HG03571 (cell line): ENCODE data around the gene FBN1.

Source experiments
- ATAC-seq: cut with Tn5 transposase; IDR thresholded peaks from one replicate; pipeline ENCODE4 v1.9.1; 2021; ENCODE audit not compliant: unreplicated experiment

The FBN1 gene

DNA sequence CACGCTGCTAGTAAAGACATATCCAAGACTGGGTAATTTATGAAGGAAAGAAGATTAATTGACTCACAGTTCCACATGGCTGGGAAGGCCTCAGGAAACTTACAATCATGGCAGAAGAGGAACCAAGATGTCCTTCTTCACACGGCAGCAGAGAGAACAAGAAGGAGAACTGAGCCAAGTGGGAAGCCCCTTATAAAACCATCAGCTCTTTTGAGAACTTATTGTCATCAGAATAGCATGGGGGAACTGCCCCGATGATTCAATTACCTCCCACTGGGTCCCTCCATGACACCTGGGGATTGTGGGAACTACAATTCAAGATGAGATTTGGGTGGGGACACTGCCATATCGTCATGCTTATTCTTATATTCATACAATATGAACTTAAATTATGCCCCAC is 265.3 kb downstream of the FBN1 start:
- no peak for ATAC-seq

GRCh38 chr15:48375767-48376166 is 269.7 kb downstream of the FBN1 start:
- ATAC-seq: no peak

GRCh38 chr15:48374472-48374871 is 271.0 kb downstream of the FBN1 start:
- no peak for ATAC-seq

- no peak for ATAC-seq
Observed at GRCh38 chr15:48373821-48374451, 271.6 kb downstream of the FBN1 start.

GRCh38 chr15:48371961-48372360 is 273.5 kb downstream of the FBN1 start:
- no peak for ATAC-seq

DNA sequence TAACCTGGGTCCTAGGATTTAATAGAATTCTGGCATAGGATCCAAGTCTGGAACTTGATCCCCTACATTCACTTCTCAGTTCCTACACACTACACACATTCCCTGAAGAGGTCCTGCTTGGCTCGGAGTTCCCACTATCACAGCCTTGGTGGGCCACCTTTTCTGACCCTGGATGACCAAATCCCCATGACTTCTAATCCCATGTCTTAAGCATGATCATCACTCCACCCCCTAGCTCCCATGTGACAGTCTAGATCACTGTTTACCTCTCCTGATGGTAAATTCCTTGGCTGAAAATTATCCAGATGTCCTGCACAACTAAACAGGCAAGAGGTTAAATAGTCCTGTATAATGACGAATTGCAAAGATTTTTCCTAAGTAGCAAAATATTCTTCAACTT is 274.0 kb downstream of the FBN1 start:
- ATAC-seq: no peak

DNA sequence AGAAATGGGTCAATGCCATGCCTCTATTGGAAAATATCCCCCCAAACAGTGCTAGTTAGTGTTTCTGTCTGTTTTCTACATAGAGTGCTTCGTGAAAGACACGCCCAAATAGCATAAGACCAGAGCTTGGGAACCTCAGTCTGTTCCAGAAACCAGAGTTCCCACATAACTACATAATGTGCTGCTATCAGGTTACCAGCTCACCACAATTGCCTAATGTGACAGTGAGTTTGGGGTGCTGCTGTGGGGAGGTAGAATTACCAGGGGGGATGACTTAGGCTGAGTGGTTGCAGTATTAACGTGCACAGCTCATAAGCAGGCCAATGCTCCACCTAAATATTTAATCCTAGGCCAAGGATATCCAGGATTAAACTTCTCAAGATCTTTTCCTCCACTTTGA is 275.0 kb downstream of the FBN1 start:
- no peak for ATAC-seq

- no peak for ATAC-seq
Observed at GRCh38 chr15:48367483-48367882, 278.0 kb downstream of the FBN1 start.

- ATAC-seq: no peak
Observed at GRCh38 chr15:48366584-48367312, 278.8 kb downstream of the FBN1 start.

DNA sequence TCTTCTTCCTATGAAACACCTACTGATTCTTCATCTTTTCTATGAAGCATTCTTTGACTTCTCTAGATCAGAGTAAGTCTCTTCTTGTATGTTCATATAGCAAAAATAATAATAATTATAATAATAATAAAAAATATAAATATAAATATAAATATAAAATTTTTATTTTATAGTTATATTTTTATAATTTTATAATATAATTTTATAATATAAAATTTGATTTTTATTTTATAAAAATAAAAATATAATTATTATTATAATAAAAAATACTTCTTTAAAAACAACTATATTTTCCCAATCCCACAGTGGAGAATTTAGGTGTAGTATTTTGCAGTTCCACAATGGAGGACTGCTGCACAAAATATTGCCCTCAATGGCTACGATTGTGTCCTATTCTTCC is 279.9 kb downstream of the FBN1 start:
- ATAC-seq: no peak

GRCh38 chr15:48363474-48363873 is 282.0 kb downstream of the FBN1 start:
- no peak for ATAC-seq

DNA sequence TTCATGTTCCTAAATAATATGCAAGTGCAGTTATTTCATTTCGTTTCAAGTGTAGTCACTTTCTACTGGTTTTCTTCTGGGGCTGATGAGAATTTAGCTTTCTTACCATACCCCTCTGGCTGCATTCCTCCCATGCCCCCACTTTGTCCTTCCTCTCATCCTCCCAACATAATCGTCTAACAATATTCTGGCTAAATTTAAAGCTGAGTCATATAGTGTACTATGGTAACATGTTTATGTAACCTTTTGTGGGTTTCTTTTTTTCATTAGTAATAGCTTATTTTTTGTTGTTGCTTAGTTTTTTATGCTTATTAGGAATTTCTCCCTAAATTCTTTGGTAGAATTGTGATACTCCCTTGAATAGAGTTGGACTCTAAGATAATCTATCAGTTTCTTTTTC is 283.8 kb downstream of the FBN1 start:
- no peak for ATAC-seq

- ATAC-seq: no peak
Observed at GRCh38 chr15:48360841-48361240, 284.7 kb downstream of the FBN1 start.
